Endothelial cell of umbilical vein (primary cell): ENCODE measurements around the gene MMS19. TPM values are rescaled to one million over a fixed set of nuclear protein-coding genes. Genes with fewer than 3 reads are reported as not detected.

Experiments
- BruUV-seq: library from RNA; stranded (reverse); fragments of 400-500 nt; replicated peaks from 2 replicates; lab custom pipeline; 2021; lab: Mats Ljungman, UMichigan
- CTCF ChIA-PET: fragments of 300-600, 350-600 bp; sonication (Branson Sonifier 250); formaldehyde crosslinking; loops from one replicate; lab custom pipeline; 2021; ENCODE audit warnings: antibody characterized with exemption, inconsistent platforms; lab: Charles Lee
- POLR2A ChIA-PET: fragments of 300-600, 350-600 bp; sonication (Branson Sonifier 250); formaldehyde crosslinking; loops from one replicate; lab custom pipeline; 2021; ENCODE audit warnings: antibody characterized with exemption, inconsistent platforms; lab: Charles Lee
- DNase-seq: peaks from one replicate; pipeline ENCODE4 v3.0.0-alpha.2; 2011; ENCODE audit warnings: low read depth, low spot score
- FAIRE-seq: peaks from 2 replicates; lab custom pipeline; 2011; peaks lifted over from hg19 to GRCh38; lab: Jason Lieb, UNC
- H2AFZ ChIP-seq: 2 replicates; pipeline ENCODE4 v1.6.0; 2012; ENCODE audit warnings: low read depth, low read length, control low read depth, inconsistent platforms
- H3K27ac ChIP-seq: 2 replicates; pipeline ENCODE4 v1.5.1; 2011; ENCODE audit warnings: low read depth, mild to moderate bottlenecking, control low read depth, low read length, moderate library complexity; ENCODE audit not compliant: insufficient read depth
- H3K27me3 ChIP-seq, 2 experiments: 2 replicates each; pipeline versions ENCODE4 v1.6.0 to v1.6.1; 2011; ENCODE audit warnings: low read length in 2 of 2, mixed read lengths in 1 of 2; ENCODE audit not compliant: control insufficient read depth in 2 of 2, insufficient read depth in 2 of 2
- H3K36me3 ChIP-seq, 2 experiments: 2 replicates in 1 of 2; 3 replicates in 1 of 2; pipeline ENCODE4 v1.5.1; 2011; ENCODE audit warnings: low read length in 2 of 2, mild to moderate bottlenecking in 1 of 2, moderate library complexity in 1 of 2; ENCODE audit not compliant: control insufficient read depth in 2 of 2, insufficient read depth in 2 of 2; ENCODE audit errors: extremely low read depth in 1 of 2
- H3K4me1 ChIP-seq: 3 replicates; pipeline ENCODE4 v1.5.1; 2011; ENCODE audit warnings: mild to moderate bottlenecking, low read length; ENCODE audit not compliant: control insufficient read depth, insufficient read depth; ENCODE audit errors: extremely low read depth
- H3K4me2 ChIP-seq: 2 replicates; pipeline ENCODE4 v1.6.1; 2011; ENCODE audit warnings: low read length, control low read depth, mixed read lengths; ENCODE audit not compliant: insufficient read depth
- H3K4me3 ChIP-seq, 3 experiments: fragments of 200-600 bp in 1 of 3; sonication (generic), shearing (Covaris generic) in 1 of 3; replicated peaks in 1 of 3; 2 replicates each; pipeline ENCODE4 v1.5.1; 2011 to 2016; ENCODE audit warnings: control low read depth in 3 of 3, low read length in 3 of 3, mild to moderate bottlenecking in 2 of 3, inconsistent platforms in 1 of 3, low read depth in 1 of 3, moderate library complexity in 1 of 3; ENCODE audit not compliant: insufficient read depth in 1 of 3
- H3K79me2 ChIP-seq: 2 replicates; pipeline ENCODE4 v1.6.0; 2012; ENCODE audit warnings: low read length, inconsistent platforms; ENCODE audit not compliant: control insufficient read depth, insufficient read depth
- H3K9ac ChIP-seq: replicated peaks from 2 replicates; pipeline ENCODE3; 2011; ENCODE audit warnings: low read length, control low read depth; ENCODE audit not compliant: insufficient read depth; ENCODE audit errors: extremely low read depth
- H3K9me1 ChIP-seq: replicated peaks from 3 replicates; pipeline ENCODE4 v1.6.0; 2011; ENCODE audit warnings: mild to moderate bottlenecking, low read length; ENCODE audit not compliant: control insufficient read depth, insufficient read depth; ENCODE audit errors: extremely low read depth
- H3K9me3 ChIP-seq: replicated peaks from 2 replicates; pipeline ENCODE4 v1.5.1; 2012; ENCODE audit warnings: low read length, inconsistent platforms; ENCODE audit not compliant: control insufficient read depth, insufficient read depth
- H4K20me1 ChIP-seq: replicated peaks from 2 replicates; pipeline ENCODE3; 2011; ENCODE audit warnings: mild to moderate bottlenecking, low read length; ENCODE audit not compliant: control insufficient read depth, insufficient read depth; ENCODE audit errors: extremely low read depth
- EZH2 ChIP-seq: IDR thresholded peaks from 2 replicates; pipeline ENCODE4 v1.6.1; 2012; ENCODE audit warnings: borderline replicate concordance, low read depth, mild to moderate bottlenecking, moderate library complexity, low read length, inconsistent platforms; ENCODE audit not compliant: severe bottlenecking
- FOS ChIP-seq: IDR thresholded peaks from 2 replicates; pipeline ENCODE4 v1.6.1; 2011; ENCODE audit warnings: mild to moderate bottlenecking, low read length, moderate library complexity, borderline replicate concordance; ENCODE audit not compliant: insufficient read depth
- GATA2 ChIP-seq: IDR thresholded peaks from 2 replicates; pipeline ENCODE4 v1.7.0; 2011; ENCODE audit warnings: low read depth, mild to moderate bottlenecking, moderate library complexity, mixed read lengths, low read length; ENCODE audit not compliant: insufficient read length, insufficient read depth
- POLR2AphosphoS5 ChIP-seq: IDR thresholded peaks from 2 replicates; pipeline ENCODE4 v1.6.1; 2012; ENCODE audit warnings: low read depth, mild to moderate bottlenecking, control low read depth, low read length, moderate library complexity; ENCODE audit not compliant: insufficient read depth
- dilution Hi-C: fragments of 300-500 bp; cut with MboI; formaldehyde crosslinking; loops from one replicate; pipeline ENCODE4 v1.15.0; 2019; ENCODE audit warnings: low sequenced_read_pairs; ENCODE audit not compliant: extremely low pct_ligation_motif_present
- intact Hi-C: fragments of 100-400 bp; cut with micrococcal nuclease; formaldehyde crosslinking; loops from one replicate; pipeline ENCODE4 v1.10.0; 2022
- polyA plus RNA-seq, 4 experiments: library from polyadenylated mRNA; depleted of rRNA in 3 of 4; stranded (reverse) in 3 of 4; unstranded in 1 of 4; fragments of >200 nt; gene quantifications; 2 replicates each; pipeline versions ENCODE4 v1.2.1 to v1.2.3, GENCODE V29; 2011 to 2012; ENCODE audit warnings: missing spikeins in 1 of 4
- total RNA-seq: library from RNA; stranded (reverse); gene quantifications from 2 replicates; pipeline ENCODE4 v1.2.3, GENCODE V29; 2021

The MMS19 gene
- total and polyA plus RNA-seq, 2 donors (not counting 3 experiments of a cell fraction or from before 2014, with no cell fraction given) = 95.2 to 123 TPM

GRCh38 chr10:97490592-97490991 is 7.6 kb downstream of the MMS19 start:
- FAIRE-seq = no peak
- no peak overlapping the region for H3K27ac ChIP-seq
- peaks cover 12% of the 10 kb centered on the region for H3K4me1 ChIP-seq
- H3K9ac ChIP-seq = no peak overlapping the region
- no peaks in the 10 kb centered on the region for H3K36me3 ChIP-seq
- no peaks in the 10 kb centered on the region for H3K9me1 ChIP-seq
- no peak overlapping the region for H3K4me3 ChIP-seq
- dilution Hi-C loops (no loop called here), intact Hi-C loops (loop anchor here (10.0 kb wide), 1 partner anchor 244 kb away; the partner anchor contains the start of gene ZFYVE27)
- no TSS peak for BruUV-seq
- H3K79me2 ChIP-seq = peaks cover 93% of the 10 kb centered on the region
- H2AFZ ChIP-seq = no peak overlapping the region
- peaks cover 5% of the 10 kb centered on the region for H4K20me1 ChIP-seq
- TF ChIP-seq GATA2 (no peak), POLR2AphosphoS5 (no peak), EZH2 (no peak)
- ChIA-PET CTCF (interaction anchor here (0.7 to 2.0 kb wide), 4 partner anchors 9 to 44 kb away, joined by 3 to 7 read pairs (median 4); partner anchors contain the start of gene UBTD1), POLR2A (no interaction called here)
- H3K4me2 ChIP-seq = no peak overlapping the region
- DNase-seq = peak; percentile 28
- H3K9me3 ChIP-seq = no peaks in the 10 kb centered on the region
- H3K27me3 ChIP-seq = no peaks in the 10 kb centered on the region

GRCh38 chr10:97485647-97486281 is 12.5 kb downstream of the MMS19 start:
- peaks cover 2% of the 10 kb centered on the region for H4K20me1 ChIP-seq
- dilution Hi-C loops = no loop called here
- H3K27ac ChIP-seq = no peak overlapping the region
- FAIRE-seq (no peak), DNase-seq (no peak)
- H3K27me3 ChIP-seq = no peaks in the 10 kb centered on the region
- intact Hi-C loops = no loop called here
- peaks cover 63% of the 10 kb centered on the region for H3K79me2 ChIP-seq
- H3K9me1 ChIP-seq = no peaks in the 10 kb centered on the region
- TF ChIP-seq POLR2AphosphoS5 = no peak
- TF ChIP-seq EZH2 = no peak
- TF ChIP-seq FOS = no peak
- no peak overlapping the region for H2AFZ ChIP-seq
- no peaks in the 10 kb centered on the region for H3K4me1 ChIP-seq
- no peak overlapping the region for H3K4me3 ChIP-seq
- H3K36me3 ChIP-seq = peaks cover 2 to 6% of the 10 kb centered on the region in 2 experiments
- no peak overlapping the region for H3K9ac ChIP-seq
- no TSS peak for BruUV-seq
- no peak overlapping the region for H3K4me2 ChIP-seq
- no peaks in the 10 kb centered on the region for H3K9me3 ChIP-seq
- CTCF ChIA-PET = no interaction called here
- POLR2A ChIA-PET = no interaction called here
